Midbrain (tissue), 1 donor: Measurements from ENCODE around the gene PRKCE.

Source experiments
- DNase-seq: peaks from one replicate; lab custom pipeline; 2025; lab: John Stamatoyannopoulos, UW

Gene PRKCE

DNA sequence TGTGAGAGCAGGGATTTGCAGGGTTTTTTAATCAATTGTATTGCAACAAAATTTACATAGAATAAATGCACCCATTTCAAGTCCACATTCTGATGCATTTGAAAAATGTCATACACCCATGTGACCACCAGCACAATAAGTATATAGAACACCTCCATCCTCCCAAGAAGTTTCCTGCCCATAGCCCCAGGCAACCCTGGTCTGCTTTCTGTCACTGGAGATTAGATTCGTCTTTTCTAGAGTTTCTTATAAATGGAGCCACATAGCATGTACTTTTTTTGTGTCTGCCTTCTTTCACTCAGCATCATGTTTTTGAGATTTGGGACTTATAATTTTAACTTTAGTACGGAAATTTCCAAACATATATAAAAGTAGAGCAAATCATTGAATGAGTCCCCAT is 518.6 kb downstream of the PRKCE start:
- no peak for DNase-seq

DNA sequence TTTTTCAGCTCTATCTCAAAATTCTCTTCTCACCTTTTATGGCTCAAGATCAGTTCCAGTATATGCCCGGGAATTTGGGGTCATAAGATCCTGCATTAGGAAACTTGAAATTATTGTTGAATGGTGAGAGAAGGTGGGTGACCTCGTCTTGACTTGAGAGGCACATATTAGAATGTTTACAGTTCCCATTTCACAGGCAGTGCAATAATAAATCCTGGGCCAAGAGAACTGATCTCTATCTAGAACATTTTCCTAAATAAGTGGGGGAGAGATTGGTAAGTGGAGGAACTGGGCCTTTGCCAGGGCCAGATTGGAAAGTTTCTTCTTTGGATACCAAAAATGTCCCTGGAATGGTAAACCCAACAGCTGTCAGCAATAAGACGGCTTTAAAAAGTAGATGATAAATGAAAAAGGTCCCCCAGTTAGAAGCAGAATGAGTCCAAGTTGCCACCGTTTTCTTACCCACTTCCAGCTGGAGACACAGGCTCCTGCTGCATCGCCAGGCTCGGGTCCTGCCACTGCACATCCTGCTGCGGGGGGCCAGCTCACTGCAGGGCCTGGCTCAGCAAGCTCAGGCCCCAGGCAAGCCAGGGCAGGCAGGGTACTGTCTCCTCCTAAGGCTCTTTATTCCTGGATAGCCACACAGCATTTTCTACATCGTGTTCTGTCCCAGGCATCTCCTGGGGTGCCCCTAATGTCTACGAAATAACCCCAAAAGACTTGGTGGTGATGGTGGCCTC is 519.3 kb downstream of the PRKCE start:
- no peak for DNase-seq

DNA sequence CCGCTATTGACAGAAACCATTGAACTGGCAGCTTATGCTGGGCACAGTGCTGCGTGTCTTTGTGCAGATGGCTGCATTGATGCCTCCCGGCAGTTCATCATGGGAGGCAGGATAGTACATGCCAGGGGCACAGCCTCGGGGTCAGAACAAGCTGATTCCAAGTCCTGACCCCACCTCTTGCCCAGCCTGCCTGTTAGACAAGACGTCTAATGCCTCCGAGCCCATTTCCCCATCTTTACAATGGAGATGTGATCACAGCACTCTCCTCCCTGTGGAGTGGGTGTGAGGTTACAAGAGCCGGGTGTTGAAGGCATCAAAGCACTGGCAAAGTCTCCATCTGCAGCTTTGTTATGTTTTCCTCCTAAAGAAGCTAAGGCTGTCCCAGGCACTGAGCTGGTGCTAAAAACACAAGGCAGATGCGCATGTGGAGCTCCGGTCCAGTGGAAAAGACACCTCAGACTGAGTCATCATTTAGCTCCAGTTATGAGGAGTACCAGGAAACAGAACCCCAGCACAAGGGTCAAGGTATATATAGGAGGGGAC is 520.0 kb downstream of the PRKCE start:
- no peak for DNase-seq

DNA sequence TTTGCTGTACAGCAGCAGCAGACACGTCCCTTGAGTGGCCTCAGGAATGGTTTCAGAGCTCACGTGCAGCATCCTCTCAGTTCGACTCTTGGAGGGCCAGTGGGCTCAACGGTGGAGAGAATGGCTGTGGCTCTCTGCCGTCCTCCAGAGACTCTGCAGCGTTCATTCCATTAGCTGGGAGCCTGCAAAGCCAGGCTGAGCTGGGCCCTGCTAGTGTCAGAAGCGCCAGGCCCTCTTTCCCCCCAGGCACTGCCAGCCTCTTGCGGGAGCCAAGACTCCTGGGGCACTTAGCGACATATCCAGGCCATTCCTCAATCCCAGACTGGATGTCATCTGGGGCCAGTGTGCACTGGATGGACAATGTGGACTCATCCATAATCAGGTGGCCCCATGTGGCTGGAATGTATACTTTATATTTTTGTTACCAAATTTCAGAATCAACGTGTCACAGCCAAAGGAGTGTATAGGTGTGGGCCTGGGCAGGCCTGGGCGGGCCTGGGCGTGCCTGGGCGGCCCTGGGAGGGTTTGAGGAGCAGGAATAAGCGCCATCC is 520.6 kb downstream of the PRKCE start:
- DNase-seq, result no peak

DNA sequence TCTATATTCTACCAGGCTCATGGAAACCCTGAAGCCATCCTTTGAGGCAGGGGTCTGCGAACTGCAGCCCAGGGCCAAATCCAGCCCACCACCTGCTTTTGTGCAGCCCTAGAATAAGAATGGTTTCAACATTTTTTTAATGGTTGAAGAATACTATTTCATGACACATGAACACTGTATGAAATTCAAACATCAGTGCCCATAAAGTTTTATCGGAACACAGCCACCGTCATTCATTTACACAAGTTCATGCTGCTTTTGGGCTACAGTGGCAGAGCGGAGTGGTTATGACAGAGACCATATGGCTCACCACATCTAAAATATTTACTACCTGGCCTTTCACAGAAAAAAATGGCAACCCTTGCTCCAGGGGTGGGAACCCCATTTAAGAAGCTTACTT is 521.6 kb downstream of the PRKCE start:
- DNase-seq, result no peak

DNA sequence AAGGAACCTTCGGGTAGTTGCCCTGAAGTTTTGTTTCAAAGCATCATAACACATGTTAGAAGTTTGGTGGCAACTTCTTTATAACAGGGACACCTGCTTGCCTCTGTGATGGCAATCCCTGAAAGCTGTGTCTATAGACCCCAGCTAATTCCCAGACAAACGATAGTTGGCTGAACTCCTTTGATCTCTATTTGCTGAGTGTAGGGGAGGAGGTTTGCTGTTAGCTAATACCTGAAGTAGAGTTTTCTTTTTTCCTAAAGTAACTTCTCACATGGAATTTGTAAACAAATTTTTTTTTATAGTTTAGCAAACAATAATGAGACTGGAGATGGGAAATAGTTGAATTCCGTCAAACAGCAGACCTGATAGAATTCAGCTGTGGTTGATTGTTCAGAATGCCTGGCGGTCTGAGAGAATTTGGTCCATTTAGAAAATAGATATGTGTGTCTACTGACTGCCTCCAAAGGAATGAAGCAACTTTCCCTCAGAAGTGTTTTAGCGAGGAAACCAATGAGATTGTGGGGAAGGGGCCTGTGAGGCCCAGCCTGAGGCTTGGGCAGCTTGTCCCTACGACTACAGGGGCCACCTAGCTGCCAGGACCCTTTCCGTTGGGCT is 522.3 kb downstream of the PRKCE start:
- DNase-seq, result no peak

DNA sequence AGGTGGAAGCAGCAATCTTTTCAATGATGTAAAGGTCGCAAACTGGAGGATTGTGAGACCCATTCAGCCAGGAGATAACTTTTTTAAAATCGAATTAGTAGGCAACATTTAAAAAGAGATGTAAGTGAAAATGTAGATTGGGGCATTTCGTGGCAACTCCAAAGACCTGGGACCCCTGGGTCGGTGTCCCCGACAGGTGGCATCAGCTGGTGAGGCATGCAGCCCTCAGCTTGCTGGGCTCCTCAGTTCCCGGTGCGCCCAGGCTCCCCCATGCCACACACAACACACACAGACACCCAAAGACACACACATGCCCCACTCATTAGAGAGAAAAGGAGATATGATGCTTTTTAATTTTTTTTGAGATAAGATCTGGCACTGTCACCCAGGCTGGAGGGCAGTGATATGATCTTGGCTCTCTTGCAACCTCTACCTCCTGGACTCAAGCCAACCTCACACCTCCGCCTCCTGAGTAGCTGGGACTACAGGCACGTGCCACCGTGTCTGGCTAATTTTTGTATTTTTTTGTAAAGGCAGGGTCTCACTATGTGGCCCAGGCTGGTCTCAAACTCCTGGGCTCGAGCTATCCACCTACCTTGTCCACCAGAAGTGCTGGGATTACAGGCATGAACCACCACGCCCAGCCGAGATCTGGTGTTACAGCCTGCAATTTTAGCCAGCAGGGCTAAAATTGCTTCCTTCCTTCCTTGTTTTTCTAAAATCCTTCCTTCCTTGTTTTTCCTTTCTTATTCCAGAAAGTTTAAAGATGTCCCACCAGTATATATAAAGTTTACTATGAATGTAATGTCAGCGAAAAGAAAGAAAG is 523.1 kb downstream of the PRKCE start:
- no peak for DNase-seq

DNA sequence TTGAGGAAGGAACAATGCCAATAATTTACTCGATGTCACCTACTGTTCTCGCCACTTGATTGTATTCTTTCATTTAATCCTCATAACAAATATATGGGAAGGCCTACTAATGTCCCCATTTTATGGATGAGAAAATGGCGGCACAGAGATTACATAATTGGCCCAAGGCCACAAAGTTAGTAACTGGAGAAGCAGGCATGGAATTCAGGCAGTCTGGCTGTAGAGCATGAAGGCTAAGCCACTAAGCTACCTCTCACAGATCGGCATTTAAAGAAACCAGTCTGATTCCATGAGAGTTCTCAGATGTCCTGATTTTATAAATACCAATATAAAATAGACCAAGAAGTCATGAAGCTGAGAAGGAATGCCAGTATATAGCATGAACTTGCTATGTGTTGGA is 523.9 kb downstream of the PRKCE start:
- no peak for DNase-seq

DNA sequence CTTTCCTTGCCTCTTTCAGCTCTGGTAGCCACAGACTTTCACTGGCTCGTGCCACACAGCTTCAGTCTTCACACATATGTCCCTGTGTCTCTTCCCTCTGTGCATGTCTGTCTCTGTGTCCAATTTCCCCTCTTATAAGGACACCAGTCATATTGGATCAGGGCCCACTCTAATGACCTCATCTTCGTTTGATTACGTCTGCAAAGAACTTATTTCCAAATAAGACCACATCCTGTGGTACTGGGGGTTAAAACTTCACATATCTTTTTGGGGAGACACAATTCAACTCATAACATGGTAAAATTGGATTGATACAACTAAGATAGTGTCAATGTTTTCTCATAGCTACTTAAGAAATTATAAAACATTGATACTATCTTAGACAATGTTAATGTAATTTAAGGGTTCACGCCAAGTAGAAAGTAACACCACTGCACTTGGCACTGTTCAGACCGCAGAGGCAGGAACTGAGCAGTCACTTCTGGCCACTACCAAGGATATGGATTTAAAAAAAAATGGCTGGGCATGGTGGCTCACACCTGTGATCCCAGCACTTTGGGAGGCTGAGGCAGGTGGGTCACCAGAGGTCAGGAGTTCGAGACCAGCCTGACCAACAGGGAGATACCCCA is 526.1 kb downstream of the PRKCE start:
- DNase-seq, result no peak

DNA sequence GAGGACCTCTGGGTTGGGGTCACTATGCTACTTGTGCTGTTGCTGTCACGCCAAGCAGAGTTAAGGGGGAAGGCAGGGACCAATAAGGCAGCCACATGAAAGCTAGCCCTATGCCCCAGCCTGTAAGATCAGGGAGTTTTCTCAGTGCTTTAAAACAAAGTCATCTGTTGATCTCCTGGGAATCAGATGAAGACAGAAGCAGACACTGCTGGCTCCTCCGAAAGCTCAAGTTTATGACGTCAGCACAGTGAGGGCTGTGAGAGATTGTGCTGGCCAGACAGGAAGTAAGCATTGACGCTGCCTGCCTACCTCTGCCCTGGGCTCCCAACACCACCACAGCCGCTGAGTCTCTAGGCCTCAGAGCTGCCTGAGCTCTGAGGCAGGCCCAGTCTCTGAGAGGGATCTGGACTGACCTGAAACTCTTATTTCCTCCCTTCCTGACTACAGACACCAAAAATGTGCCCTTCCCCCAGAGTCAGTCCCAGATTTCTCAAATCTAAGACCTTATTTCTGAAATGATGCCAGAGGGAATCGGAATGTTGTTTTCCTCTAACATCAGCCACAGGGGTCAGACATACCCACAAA is 527.7 kb downstream of the PRKCE start:
- DNase-seq, result no peak

DNA sequence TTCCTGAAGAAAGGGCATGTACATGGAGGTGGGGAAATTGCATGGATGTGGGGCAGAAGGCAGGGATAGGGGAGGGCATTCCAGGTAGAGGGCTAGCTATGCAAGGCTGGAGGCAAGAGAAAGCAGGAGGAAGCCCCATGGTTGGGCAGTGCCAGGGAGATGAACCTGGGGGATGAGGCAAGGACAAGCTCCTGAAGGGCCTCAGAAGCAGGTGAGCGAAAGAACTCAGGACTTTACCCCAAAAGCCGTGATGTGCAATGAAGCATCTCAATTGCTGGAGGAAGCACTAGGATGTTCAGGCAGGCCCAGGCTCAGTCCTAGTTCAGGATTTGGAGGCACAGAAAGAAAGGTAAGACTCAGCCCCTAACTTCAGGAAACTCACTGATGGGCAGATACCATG is 528.7 kb downstream of the PRKCE start:
- DNase-seq, result no peak

DNA sequence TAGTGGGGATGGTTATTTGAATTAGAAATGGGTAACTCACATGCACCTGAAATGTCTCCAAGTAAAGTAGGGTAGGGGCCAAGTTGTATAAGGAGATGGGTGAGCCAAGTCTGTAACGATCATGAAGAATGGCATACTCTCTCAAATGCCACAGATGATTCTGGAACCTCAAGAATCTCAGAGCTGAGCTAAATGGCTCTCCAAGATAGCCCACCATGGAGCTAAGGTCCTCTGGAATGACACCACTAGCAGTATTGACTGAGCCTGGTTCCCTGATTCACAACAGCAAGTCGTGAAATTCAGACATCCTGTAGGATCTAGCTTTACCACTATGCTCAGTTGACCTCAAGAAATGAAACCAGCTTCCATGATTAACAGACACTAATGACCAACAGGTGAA is 529.8 kb downstream of the PRKCE start:
- DNase-seq, result no peak

DNA sequence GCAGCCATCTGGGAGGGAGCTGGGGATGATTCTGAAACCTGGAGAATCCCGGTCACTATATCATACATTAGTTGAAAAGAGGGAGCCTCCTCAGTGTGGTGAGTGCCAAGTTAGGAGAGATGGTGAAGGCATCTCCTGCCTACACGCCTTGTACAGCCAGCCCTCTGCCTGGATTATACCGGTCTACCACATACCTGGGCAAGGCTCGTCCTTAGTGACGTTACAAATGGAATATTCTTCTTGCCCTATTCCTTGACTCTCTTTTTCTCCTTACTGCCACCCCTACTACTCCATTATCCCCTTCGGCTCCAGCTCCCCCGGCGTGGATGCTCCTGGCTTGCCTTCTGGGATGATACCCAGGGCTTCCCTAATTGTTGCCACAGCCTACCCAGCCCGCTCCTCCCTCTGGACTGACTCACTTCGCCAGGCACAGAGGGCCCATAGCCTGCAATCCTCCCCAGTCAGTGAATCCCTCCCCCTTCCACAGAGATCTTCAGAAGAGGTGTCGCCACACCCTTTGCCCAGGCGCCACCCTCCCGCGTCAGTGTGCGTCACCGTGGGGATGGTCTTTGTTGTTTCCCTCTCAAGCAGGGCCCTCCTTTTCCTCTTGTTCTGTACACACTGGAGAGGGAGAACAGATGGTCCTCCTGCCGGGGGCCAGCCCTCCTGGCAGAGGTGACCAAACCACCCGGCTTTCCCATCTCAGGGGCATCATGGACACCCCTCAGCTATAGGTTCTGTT is 530.5 kb downstream of the PRKCE start:
- no peak for DNase-seq

DNA sequence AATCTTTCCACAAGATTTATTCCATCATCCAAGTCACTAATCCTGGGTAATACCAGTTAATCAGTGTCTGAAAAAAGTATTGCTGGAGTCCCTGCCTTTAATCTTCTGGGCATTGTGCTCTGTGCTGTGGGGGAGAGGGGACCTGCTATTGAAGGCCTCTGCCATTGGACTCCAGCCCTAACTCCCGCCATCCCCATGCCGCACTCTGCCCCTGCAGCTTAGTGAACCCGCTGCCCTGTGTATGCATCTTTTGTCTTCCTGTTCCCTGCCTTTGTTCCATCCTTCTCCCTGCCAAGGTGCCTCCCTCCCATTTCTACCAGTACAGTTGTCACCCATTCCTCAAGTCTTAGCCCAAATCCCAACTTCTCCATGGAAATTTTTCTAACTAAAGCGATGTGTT is 532.0 kb downstream of the PRKCE start:
- no peak for DNase-seq

DNA sequence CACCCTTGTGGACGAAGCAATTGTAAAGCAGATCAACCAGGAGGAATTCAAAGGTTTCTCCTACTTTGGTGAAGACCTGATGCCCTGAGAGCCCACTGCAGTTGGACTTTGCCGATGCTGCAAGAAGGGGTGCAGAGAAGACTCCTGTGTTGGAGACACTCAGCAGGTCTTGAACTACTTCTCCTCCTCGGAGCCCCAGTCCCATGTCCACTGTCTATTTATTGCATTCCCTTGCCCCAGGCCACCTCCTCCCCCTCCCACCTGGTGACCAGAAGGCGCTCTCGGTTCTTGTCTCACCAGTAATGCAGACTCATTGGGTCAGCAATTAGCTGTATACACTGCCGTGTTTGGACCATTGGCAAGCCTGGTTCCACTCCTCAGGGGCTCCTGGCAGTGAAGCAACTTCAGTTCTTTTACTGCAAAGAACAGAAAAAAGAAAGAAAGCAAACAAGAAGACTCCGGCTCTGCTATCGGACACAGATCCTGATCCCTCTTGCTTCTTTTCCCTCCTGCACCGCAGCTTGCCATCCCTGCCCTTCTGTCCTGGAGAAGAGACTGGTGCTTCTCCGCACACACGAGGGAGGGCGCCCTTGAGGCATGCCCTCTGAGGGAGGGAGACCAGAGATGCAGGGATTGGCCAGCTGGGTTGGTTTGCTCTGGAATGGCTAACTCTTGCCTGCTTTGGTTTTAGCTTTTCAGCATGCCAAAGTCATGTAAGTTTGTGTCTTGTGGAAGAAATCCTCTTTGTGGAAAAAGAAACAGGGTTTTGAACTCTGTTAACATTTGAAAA is 533.5 kb downstream of the PRKCE start:
- no peak for DNase-seq

DNA sequence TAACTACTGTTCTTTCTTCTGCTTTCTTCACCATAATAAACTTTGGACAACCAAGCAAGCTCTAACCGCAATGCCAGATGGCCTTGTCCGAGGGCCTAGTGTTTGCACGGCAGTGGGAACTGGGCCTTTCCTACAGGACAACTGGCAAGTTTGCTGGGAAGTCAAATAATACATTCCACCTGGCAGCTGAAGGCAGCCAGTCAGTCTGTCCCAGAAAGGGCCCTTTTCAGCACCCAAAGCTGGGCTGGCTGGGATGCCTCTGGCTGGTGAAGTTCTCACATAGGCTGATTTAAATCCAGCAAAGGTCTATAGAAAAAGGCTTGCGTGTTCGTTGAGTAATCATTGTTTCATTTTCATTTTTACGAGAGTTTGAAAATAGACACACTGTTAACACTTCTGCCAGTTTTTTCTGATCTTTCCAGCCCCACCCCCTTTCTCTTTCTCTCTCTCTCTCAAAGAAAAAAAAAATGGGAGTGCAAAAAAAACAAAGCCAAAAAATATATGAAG is 535.7 kb downstream of the PRKCE start:
- peak; percentile 6 for DNase-seq

DNA sequence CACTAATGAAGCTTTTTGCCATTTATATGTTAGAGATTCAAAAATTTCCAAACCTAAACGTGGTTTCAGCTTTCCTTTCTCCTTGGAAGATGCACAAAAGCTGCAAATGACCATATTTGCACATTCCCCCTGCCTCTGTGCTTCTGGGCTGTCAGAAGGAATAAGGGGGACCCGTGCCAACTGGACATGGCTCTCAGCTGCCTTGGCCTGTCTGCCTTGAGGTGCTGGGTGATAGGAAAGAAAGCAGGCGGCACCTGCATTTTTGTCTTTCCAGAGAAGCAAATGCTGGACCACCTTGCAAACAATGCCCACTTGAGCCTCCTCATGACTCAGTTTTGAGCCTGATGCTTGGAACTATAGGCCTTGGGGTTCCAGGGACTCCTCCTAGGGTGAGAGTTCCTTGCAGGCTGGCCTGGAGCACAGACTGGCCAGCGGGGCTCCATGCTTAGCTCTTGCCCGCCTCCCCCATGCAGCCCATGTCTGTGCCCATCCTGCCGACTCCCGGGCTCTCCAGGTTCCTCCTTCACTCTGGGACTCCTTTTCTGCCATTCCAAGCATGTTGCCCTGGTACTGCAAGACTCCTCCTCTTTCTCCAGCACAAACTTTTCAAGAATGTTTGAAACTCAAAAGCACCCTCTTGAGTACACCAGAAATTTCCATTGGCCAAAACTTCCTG is 536.7 kb downstream of the PRKCE start:
- DNase-seq, result no peak

DNA sequence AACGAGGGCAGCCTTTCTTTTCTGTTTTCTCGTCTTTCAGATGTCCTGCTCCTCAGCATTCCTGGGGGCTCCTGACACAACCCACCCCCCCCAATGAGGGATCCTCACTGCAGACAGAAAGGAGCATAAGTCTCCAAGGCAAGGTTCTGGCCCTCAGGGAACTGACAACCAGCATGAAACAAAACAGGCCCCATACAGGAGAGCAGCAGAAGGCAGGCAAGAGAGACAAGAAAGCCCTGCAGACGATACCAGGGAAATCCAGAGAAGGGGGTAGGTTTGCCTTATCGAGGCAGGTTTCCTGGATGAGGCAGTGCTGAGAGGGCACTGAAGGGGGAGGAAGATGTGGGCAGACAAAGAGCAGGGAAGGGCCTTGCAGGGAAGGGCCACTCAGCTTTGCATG is 541.9 kb downstream of the PRKCE start:
- DNase-seq, result no peak

DNA sequence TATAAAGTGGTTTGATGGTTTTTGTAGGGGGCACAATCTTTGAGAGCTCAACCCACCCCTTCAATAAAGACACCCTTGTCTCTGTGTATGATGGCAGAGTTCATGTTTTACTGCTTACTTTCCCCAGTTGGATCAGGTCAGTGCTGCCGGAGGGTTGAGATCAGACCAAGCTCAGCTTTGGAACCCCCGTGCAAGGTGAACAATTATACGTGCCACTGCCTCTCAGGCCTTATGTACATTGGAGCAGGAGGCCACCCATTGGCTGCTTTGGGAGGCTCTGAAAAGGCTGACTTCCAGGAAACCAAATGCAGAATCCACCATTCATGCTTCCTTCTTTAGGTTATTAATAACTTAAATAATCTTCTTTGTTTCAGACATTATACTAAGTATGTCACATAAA is 542.4 kb downstream of the PRKCE start:
- DNase-seq, result no peak
